Activated CD4-positive, alpha-beta T cell treated with anti-CD3 and anti-CD28 coated beads for 36 hours (primary cell): ENCODE data around the gene LIMS2. TPM values are rescaled to one million over a fixed set of nuclear protein-coding genes. Genes with fewer than 3 reads are reported as not detected.
A peak's percentile ranks its signal among the peaks of the same experiment; 100 is the strongest.

Experiments
- ATAC-seq: fragments of 200-7000 bp; cut with Tn5 transposase; one replicate; pipeline ENCODE4 v1.10.0; 2021; ENCODE audit warnings: mild to moderate bottlenecking, moderate library complexity
- CTCF ChIA-PET: fragments of 350-600 bp; sonication (Branson Sonifier 250); formaldehyde crosslinking; loops from one replicate; lab custom pipeline; 2021; ENCODE audit warnings: antibody characterized with exemption; lab: Charles Lee
- POLR2A ChIA-PET: fragments of 350-600 bp; sonication (Branson Sonifier 250); formaldehyde crosslinking; loops from one replicate; lab custom pipeline; 2021; ENCODE audit warnings: antibody characterized with exemption, inconsistent platforms; lab: Charles Lee
- DNase-seq: peaks from one replicate; pipeline ENCODE4 v3.0.0-alpha.2; 2020
- H3K27ac Mint-ChIP-seq: one replicate; pipeline ENCODE4 v1.8.0; 2021; ENCODE audit warnings: mixed read lengths
- H3K27me3 Mint-ChIP-seq: one replicate; pipeline ENCODE4 v1.8.0; 2021; ENCODE audit warnings: mixed read lengths
- H3K36me3 Mint-ChIP-seq: one replicate; pipeline ENCODE4 v1.8.0; 2021; ENCODE audit warnings: low read depth, mixed read lengths
- H3K4me1 Mint-ChIP-seq: one replicate; pipeline ENCODE4 v1.8.0; 2021; ENCODE audit warnings: mixed read lengths
- H3K4me3 Mint-ChIP-seq: one replicate; pipeline ENCODE4 v1.8.0; 2021; ENCODE audit warnings: mild to moderate bottlenecking, moderate library complexity, mixed read lengths
- H3K9me3 Mint-ChIP-seq: one replicate; pipeline ENCODE4 v1.8.0; 2021; ENCODE audit warnings: low read depth, mixed read lengths
- intact Hi-C, 2 experiments: fragments of 100-400 bp; cut with DNase I in 1 of 2; cut with micrococcal nuclease in 1 of 2; formaldehyde crosslinking; loops; one replicate each; pipeline versions ENCODE4 v1.14.2 to v1.15.1; 2022 to 2024; cut with DNase I, micrococcal nuclease
- total RNA-seq, 2 experiments: library from RNA; stranded (reverse); gene quantifications; one replicate each; pipeline ENCODE4 v1.2.3, GENCODE V29; 2021

The LIMS2 gene
- total RNA-seq, 2 experiments from 2014 or later: 16.4 to 19.3 TPM

- H3K27me3 Mint-ChIP-seq: no peaks in the 10 kb centered on the region
- H3K4me3 Mint-ChIP-seq: no peak overlapping the region
- H3K4me1 Mint-ChIP-seq: peaks cover 10% of the 10 kb centered on the region
- ATAC-seq (no peak), DNase-seq (no peak)
- intact Hi-C loops: loop anchor here in 1 of 2 experiments (5.0 to 10.0 kb wide), 3 partner anchors 54 to 454 kb away; partner anchors contain the start of genes IWS1 and SFT2D3
- no peaks in the 10 kb centered on the region for H3K9me3 Mint-ChIP-seq
- no peaks in the 10 kb centered on the region for H3K36me3 Mint-ChIP-seq
- ChIA-PET CTCF (interaction anchor here (0.8 to 8.5 kb wide), 5 partner anchors 34 to 383 kb away, joined by 3 to 145 read pairs (median 3); no protein-coding TSS in a partner anchor), POLR2A (no interaction called here)
- H3K27ac Mint-ChIP-seq: no peak overlapping the region
Observed at GRCh38 chr2:127648321-127648720, 27.0 kb downstream of the LIMS2 start.

GRCh38 chr2:127647242-127648190, 27.8 kb downstream of the LIMS2 start:
- DNase-seq (no peak), ATAC-seq (no peak)
- Mint-ChIP-seq H3K27me3 (no peaks in the 10 kb centered on the region), H3K27ac (no peak overlapping the region), H3K4me3 (no peak overlapping the region), H3K9me3 (no peaks in the 10 kb centered on the region), H3K36me3 (no peaks in the 10 kb centered on the region), H3K4me1 (peaks cover 13% of the 10 kb centered on the region)
- intact Hi-C loops: loop anchor here in 1 of 2 experiments (5.0 to 10.0 kb wide), 3 partner anchors 55 to 453 kb away; partner anchors contain the start of genes IWS1 and SFT2D3
- POLR2A ChIA-PET: no interaction called here
- CTCF ChIA-PET: interaction anchor here (0.7 to 8.5 kb wide), 5 partner anchors 33 to 384 kb away, joined by 3 to 145 read pairs (median 3); no protein-coding TSS in a partner anchor

- intact Hi-C loops: loop anchor here in 1 of 2 experiments (5.0 to 10.0 kb wide), 3 partner anchors 56 to 452 kb away; partner anchors contain the start of genes IWS1 and SFT2D3
- no peaks in the 10 kb centered on the region for H3K27me3 Mint-ChIP-seq
- no peak for DNase-seq
- H3K4me1 Mint-ChIP-seq: peaks cover 16% of the 10 kb centered on the region
- POLR2A ChIA-PET: no interaction called here
- H3K4me3 Mint-ChIP-seq: no peak overlapping the region
- no peak for ATAC-seq
- H3K36me3 Mint-ChIP-seq: no peaks in the 10 kb centered on the region
- CTCF ChIA-PET: interaction anchor here (8.5 kb wide), 1 partner anchor 56 kb away, joined by 145 read pairs; no protein-coding TSS in a partner anchor
- no peaks in the 10 kb centered on the region for H3K9me3 Mint-ChIP-seq
- no peak overlapping the region for H3K27ac Mint-ChIP-seq
Observed at GRCh38 chr2:127646487-127647241, 28.7 kb downstream of the LIMS2 start.

- Mint-ChIP-seq H3K36me3 (no peaks in the 10 kb centered on the region), H3K27ac (no peak within 1 kb of the TSS), H3K9me3 (no peaks in the 10 kb centered on the region), H3K4me1 (peaks cover 22% of the 10 kb centered on the region), H3K4me3 (no peak within 1 kb of the TSS), H3K27me3 (no peaks in the 10 kb centered on the region)
- no peak for ATAC-seq
- CTCF ChIA-PET: interaction anchor here (2.0 kb wide), 1 partner anchor 30 kb away, joined by 5 read pairs; no protein-coding TSS in a partner anchor
- POLR2A ChIA-PET: no interaction called here
- intact Hi-C loops: loop anchor here in 1 of 2 experiments (5.0 to 10.0 kb wide), 3 partner anchors 57 to 451 kb away; partner anchors contain the start of genes IWS1 and SFT2D3
- no peak for DNase-seq
Observed at GRCh38 chr2:127645395-127646291, 29.7 kb downstream of the LIMS2 start, which contains the start of gene GPR17. Gene GPR17, plus strand, starts transcription at chr2:127646153. Its CDS starts 4,583 bp downstream, at chr2:127650736.

DNA sequence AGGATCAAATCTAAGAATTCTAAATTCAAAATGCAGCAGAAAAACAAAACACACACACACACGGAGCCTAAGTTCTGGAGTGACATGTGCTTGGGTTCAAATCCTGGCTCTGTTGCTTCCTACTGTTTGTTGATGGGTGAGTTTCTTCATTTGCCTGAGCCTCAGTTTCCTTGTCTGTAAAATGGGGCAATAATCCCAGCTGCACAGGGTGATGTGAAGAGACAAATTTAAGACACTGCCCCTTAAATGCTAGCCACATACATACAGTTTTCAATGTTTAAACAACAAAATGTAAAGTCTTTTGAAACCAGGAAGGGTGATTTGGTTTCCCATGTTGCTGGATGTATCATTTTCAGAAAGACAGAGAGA, 30.3 kb downstream of the LIMS2 start:
- Mint-ChIP-seq H3K4me3 (no peak overlapping the region), H3K9me3 (no peaks in the 10 kb centered on the region), H3K27ac (peak overlapping the region; percentile 9), H3K4me1 (peaks cover 28% of the 10 kb centered on the region), H3K36me3 (no peaks in the 10 kb centered on the region), H3K27me3 (no peaks in the 10 kb centered on the region)
- ChIA-PET CTCF (interaction anchor here (0.8 to 2.0 kb wide), 3 partner anchors 29 to 54 kb away, joined by 3 to 9 read pairs (median 5); no protein-coding TSS in a partner anchor), POLR2A (no interaction called here)
- intact Hi-C loops: loop anchor here in 1 of 2 experiments (5.0 to 10.0 kb wide), 3 partner anchors 57 to 450 kb away; partner anchors contain the start of genes IWS1 and SFT2D3
- no peak for ATAC-seq
- no peak for DNase-seq

- DNase-seq (no peak), ATAC-seq (no peak)
- H3K4me1 Mint-ChIP-seq: peaks cover 32% of the 10 kb centered on the region
- intact Hi-C loops: loop anchor here (5.0 to 10.0 kb wide), 4 partner anchors 58 to 450 kb away; partner anchors contain the start of genes IWS1 (in 1 of the 2), SAP130 (in 1 of the 2) and SFT2D3 (in 1 of the 2)
- H3K27me3 Mint-ChIP-seq: no peaks in the 10 kb centered on the region
- H3K36me3 Mint-ChIP-seq: no peaks in the 10 kb centered on the region
- H3K9me3 Mint-ChIP-seq: no peaks in the 10 kb centered on the region
- ChIA-PET POLR2A (no interaction called here), CTCF (interaction anchor here (0.7 to 2.0 kb wide), 6 partner anchors 9 to 242 kb away, joined by 3 to 9 read pairs (median 4); no protein-coding TSS in a partner anchor)
- H3K4me3 Mint-ChIP-seq: no peak overlapping the region
- peak overlapping the region; percentile 9 for H3K27ac Mint-ChIP-seq
Observed at GRCh38 chr2:127644066-127645025, 31.0 kb downstream of the LIMS2 start.

DNA sequence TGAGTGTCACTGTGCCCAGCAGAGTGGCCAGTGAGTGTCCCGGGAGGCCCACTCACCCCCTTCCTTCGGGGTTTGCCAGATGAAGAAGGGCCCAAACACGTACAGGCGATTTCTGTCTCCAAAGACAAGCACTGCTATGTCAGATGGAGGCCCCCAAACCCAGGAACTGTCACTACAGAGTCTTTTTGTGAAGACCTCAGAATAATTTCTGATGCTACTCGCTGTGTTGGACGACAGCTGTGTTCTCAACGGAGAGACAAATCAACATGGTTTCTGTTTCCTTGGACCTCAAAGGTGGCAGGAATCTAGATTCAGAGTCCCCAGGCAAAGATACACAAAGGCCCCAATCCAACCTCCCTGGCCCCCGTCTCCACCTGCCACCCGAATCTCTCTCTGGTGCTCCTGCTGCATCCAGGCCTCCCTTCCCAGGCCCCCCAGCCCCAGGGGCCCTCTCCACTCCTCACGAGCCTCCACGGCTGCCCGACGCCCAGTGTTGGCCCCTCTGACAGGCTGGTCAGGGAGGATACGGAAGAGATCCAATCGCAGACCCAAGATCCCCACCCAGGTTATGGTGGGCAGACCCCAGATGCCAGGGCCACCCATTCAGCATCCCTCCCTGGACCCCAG, 31.8 kb downstream of the LIMS2 start:
- POLR2A ChIA-PET: no interaction called here
- CTCF ChIA-PET: interaction anchor here (0.7 to 2.0 kb wide), 5 partner anchors 10 to 241 kb away, joined by 3 to 9 read pairs (median 5); no protein-coding TSS in a partner anchor
- intact Hi-C loops: loop anchor here (5.0 to 10.0 kb wide), 2 partner anchors 384 to 449 kb away; partner anchors contain the start of gene SAP130 (in 1 of the 2)
- ATAC-seq (no peak), DNase-seq (no peak)
- Mint-ChIP-seq H3K27ac (no peak overlapping the region), H3K4me3 (no peak overlapping the region), H3K4me1 (peaks cover 36% of the 10 kb centered on the region), H3K27me3 (no peaks in the 10 kb centered on the region), H3K36me3 (peaks cover 2% of the 10 kb centered on the region), H3K9me3 (no peaks in the 10 kb centered on the region)

DNA sequence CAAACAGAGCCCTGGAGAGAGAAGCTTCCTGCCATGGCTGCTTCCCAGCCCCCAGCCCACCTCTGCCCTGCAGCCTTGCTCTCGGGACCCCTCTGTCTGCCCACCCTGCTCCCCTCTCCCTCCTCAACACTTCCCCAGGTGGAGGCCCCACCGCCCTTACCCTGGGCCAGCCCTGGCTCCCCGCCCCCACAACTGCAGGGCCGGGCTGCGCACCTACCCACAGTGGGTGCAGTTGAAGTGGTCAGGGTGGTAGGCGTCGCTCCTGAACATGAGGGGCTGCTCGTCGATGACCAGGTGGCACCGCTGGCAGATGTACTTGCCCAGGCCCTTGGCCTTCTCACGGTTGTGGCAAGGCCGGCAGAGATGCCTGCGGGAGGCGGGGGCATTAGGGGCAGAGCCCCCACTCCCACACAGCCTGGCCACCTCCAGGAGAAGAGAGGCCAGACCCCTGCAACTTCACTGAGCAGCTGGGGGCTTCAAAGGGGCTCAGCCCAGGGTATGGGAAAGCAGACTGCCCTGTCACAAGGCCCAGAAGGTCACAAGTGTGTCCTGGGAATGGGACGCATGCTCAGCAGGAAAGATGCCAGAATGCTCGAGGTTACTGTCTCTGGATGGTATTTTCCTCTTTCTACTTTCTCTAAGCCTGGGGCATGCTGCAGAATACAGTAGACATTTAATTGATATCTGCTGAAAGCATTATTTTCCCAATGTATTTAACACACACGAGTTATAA, 32.5 kb downstream of the LIMS2 start:
- intact Hi-C loops: loop anchor here (5.0 to 10.0 kb wide), 2 partner anchors 384 to 448 kb away; partner anchors contain the start of gene SAP130 (in 1 of the 2)
- DNase-seq (no peak), ATAC-seq (no peak)
- Mint-ChIP-seq H3K4me3 (no peak overlapping the region), H3K27me3 (no peaks in the 10 kb centered on the region), H3K4me1 (peaks cover 39% of the 10 kb centered on the region), H3K27ac (no peak overlapping the region), H3K36me3 (peaks cover 2% of the 10 kb centered on the region), H3K9me3 (no peaks in the 10 kb centered on the region)
- CTCF ChIA-PET: no interaction called here
- POLR2A ChIA-PET: no interaction called here
